SK-N-SH treated with all-trans-retinoic acid at 6 μM for 48 hours (cell line): ENCODE results near the gene ST8SIA2.

ENCODE experiments used
- ATAC-seq: fragments of 200-7000 bp; cut with Tn5 transposase; 3 replicates; pipeline ENCODE4 v1.9.1; 2020; ENCODE audit warnings: mild to moderate bottlenecking, moderate library complexity
- ARNTL ChIP-seq: fragments of 450-650 bp; formaldehyde crosslinking; IDR thresholded peaks from 2 replicates; pipeline ENCODE4 v1.5.0; 2020; ENCODE audit warnings: low read depth, mild to moderate bottlenecking, moderate library complexity, borderline replicate concordance
- BACH2 ChIP-seq: fragments of 250-450 bp; sonication (Bioruptor Pico); IDR thresholded peaks from 2 replicates; pipeline ENCODE4 v1.9.0; 2021; ENCODE audit warnings: mild to moderate bottlenecking, borderline replicate concordance
- CREB5 ChIP-seq: fragments of 250-450 bp; sonication (Bioruptor Pico); IDR thresholded peaks from 2 replicates; pipeline ENCODE4 v1.5.1; 2020; ENCODE audit warnings: low read depth, mild to moderate bottlenecking, moderate library complexity
- CSDC2 ChIP-seq: fragments of 250-450 bp; sonication (Bioruptor Pico); IDR thresholded peaks from 2 replicates; pipeline ENCODE4 v1.5.0; 2020; ENCODE audit warnings: mild to moderate bottlenecking, moderate library complexity
- CSRNP3 ChIP-seq: fragments of 250-450 bp; sonication (Bioruptor Pico); IDR thresholded peaks from 2 replicates; pipeline ENCODE4 v1.5.1; 2021; ENCODE audit warnings: mild to moderate bottlenecking, moderate library complexity
- GLIS3 ChIP-seq: fragments of 250-450 bp; sonication (Bioruptor Pico); IDR thresholded peaks from 2 replicates; pipeline ENCODE4 v1.5.0; 2020; ENCODE audit warnings: mild to moderate bottlenecking, moderate library complexity
- OSR1 ChIP-seq: fragments of 250-450 bp; sonication (Bioruptor Pico); IDR thresholded peaks from 2 replicates; pipeline ENCODE4 v1.8.0; 2022; ENCODE audit warnings: moderate library complexity, mild to moderate bottlenecking, inconsistent platforms
- PPARA ChIP-seq: fragments of 250-450 bp; sonication (Bioruptor Pico); IDR thresholded peaks from 2 replicates; pipeline ENCODE4 v1.5.0; 2020; ENCODE audit warnings: mild to moderate bottlenecking, borderline replicate concordance
- RARB ChIP-seq: fragments of 250-450 bp; sonication (Bioruptor Pico); IDR thresholded peaks from 2 replicates; pipeline ENCODE4 v1.8.0; 2021; ENCODE audit warnings: mild to moderate bottlenecking, moderate library complexity
- SNAI2 ChIP-seq: fragments of 250-450 bp; sonication (Bioruptor Pico); IDR thresholded peaks from 2 replicates; pipeline ENCODE4 v1.5.0; 2020; ENCODE audit warnings: mild to moderate bottlenecking, moderate library complexity
- TCF4 ChIP-seq: fragments of 250-450 bp; sonication (Bioruptor Pico); IDR thresholded peaks from 2 replicates; pipeline ENCODE4 v1.8.0; 2021; ENCODE audit warnings: mild to moderate bottlenecking, moderate library complexity, borderline replicate concordance
- TOX ChIP-seq: fragments of 250-450 bp; sonication (Bioruptor Pico); IDR thresholded peaks from 2 replicates; pipeline ENCODE4 v1.8.0; 2021; ENCODE audit warnings: mild to moderate bottlenecking, moderate library complexity, borderline replicate concordance
- ZFP30 ChIP-seq: fragments of 450-650 bp; formaldehyde crosslinking; IDR thresholded peaks from 2 replicates; pipeline ENCODE4 v1.5.0; 2022; ENCODE audit warnings: mild to moderate bottlenecking, moderate library complexity
- ZNF70 ChIP-seq: fragments of 450-650 bp; formaldehyde crosslinking; IDR thresholded peaks from 2 replicates; pipeline ENCODE4 v1.5.0; 2020; ENCODE audit warnings: mild to moderate bottlenecking, moderate library complexity
- TF ChIP-seq, protein P1 (sequence below): fragments of 250-450 bp; sonication (Bioruptor Pico); IDR thresholded peaks from 2 replicates; pipeline ENCODE4 v1.5.0; 2020; ENCODE audit warnings: mild to moderate bottlenecking, moderate library complexity
- TF ChIP-seq, protein P2 (sequence below): fragments of 250-450 bp; sonication (Bioruptor Pico); IDR thresholded peaks from 2 replicates; pipeline ENCODE4 v1.8.0; 2021; ENCODE audit warnings: low read depth, mild to moderate bottlenecking, moderate library complexity, borderline replicate concordance
- TF ChIP-seq, protein P3 (sequence below): fragments of 250-450 bp; sonication (Bioruptor Pico); IDR thresholded peaks from 2 replicates; pipeline ENCODE4 v1.8.0; 2020; ENCODE audit warnings: mild to moderate bottlenecking, moderate library complexity, borderline replicate concordance

The ST8SIA2 gene

GRCh38 chr15:92409006-92409405 is 15.3 kb downstream of the ST8SIA2 start:
- no peak for TF ChIP-seq CSDC2
- TF ChIP-seq ZNF70 (CRISPR knock-in tag), result peak; percentile 20; the same call in 1 of the 2 replicates
- ATAC-seq, result no peak

GRCh38 chr15:92409521-92409920 is 15.8 kb downstream of the ST8SIA2 start:
- no peak for ATAC-seq
- TF ChIP-seq, protein P1, sequence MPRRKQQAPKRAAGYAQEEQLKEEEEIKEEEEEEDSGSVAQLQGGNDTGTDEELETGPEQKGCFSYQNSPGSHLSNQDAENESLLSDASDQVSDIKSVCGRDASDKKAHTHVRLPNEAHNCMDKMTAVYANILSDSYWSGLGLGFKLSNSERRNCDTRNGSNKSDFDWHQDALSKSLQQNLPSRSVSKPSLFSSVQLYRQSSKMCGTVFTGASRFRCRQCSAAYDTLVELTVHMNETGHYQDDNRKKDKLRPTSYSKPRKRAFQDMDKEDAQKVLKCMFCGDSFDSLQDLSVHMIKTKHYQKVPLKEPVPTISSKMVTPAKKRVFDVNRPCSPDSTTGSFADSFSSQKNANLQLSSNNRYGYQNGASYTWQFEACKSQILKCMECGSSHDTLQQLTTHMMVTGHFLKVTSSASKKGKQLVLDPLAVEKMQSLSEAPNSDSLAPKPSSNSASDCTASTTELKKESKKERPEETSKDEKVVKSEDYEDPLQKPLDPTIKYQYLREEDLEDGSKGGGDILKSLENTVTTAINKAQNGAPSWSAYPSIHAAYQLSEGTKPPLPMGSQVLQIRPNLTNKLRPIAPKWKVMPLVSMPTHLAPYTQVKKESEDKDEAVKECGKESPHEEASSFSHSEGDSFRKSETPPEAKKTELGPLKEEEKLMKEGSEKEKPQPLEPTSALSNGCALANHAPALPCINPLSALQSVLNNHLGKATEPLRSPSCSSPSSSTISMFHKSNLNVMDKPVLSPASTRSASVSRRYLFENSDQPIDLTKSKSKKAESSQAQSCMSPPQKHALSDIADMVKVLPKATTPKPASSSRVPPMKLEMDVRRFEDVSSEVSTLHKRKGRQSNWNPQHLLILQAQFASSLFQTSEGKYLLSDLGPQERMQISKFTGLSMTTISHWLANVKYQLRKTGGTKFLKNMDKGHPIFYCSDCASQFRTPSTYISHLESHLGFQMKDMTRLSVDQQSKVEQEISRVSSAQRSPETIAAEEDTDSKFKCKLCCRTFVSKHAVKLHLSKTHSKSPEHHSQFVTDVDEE (CRISPR knock-in tag), result no peak
- TF ChIP-seq TCF4 (CRISPR knock-in tag) (no peak), RARB (no peak), ARNTL (CRISPR knock-in tag) (no peak), CSDC2 (no peak), BACH2 (CRISPR knock-in tag) (no peak), ZNF70 (CRISPR knock-in tag) (no peak), CSRNP3 (CRISPR knock-in tag) (no peak), CREB5 (CRISPR knock-in tag) (no peak)
- TF ChIP-seq, protein P2, sequence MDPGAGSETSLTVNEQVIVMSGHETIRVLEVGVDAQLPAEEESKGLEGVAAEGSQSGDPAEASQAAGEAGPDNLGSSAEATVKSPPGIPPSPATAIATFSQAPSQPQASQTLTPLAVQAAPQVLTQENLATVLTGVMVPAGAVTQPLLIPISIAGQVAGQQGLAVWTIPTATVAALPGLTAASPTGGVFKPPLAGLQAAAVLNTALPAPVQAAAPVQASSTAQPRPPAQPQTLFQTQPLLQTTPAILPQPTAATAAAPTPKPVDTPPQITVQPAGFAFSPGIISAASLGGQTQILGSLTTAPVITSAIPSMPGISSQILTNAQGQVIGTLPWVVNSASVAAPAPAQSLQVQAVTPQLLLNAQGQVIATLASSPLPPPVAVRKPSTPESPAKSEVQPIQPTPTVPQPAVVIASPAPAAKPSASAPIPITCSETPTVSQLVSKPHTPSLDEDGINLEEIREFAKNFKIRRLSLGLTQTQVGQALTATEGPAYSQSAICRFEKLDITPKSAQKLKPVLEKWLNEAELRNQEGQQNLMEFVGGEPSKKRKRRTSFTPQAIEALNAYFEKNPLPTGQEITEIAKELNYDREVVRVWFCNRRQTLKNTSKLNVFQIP (CRISPR knock-in tag), result no peak
- TF ChIP-seq, all 23 proteins: peak for 0

- TF ChIP-seq, protein P3, sequence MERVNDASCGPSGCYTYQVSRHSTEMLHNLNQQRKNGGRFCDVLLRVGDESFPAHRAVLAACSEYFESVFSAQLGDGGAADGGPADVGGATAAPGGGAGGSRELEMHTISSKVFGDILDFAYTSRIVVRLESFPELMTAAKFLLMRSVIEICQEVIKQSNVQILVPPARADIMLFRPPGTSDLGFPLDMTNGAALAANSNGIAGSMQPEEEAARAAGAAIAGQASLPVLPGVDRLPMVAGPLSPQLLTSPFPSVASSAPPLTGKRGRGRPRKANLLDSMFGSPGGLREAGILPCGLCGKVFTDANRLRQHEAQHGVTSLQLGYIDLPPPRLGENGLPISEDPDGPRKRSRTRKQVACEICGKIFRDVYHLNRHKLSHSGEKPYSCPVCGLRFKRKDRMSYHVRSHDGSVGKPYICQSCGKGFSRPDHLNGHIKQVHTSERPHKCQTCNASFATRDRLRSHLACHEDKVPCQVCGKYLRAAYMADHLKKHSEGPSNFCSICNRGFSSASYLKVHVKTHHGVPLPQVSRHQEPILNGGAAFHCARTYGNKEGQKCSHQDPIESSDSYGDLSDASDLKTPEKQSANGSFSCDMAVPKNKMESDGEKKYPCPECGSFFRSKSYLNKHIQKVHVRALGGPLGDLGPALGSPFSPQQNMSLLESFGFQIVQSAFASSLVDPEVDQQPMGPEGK (CRISPR knock-in tag), result no peak
- no peak for TF ChIP-seq OSR1 (CRISPR knock-in tag)
- TF ChIP-seq ZFP30 (CRISPR knock-in tag), result no peak
- TF ChIP-seq, protein P2 (CRISPR knock-in tag), result no peak
- TF ChIP-seq PPARA, result no peak
- no peak for ATAC-seq
Measured at GRCh38 chr15:92410537-92410936, 16.9 kb downstream of the ST8SIA2 start.

- ATAC-seq, result no peak
- TF ChIP-seq PPARA (no peak), TOX (CRISPR knock-in tag) (no peak), GLIS3 (CRISPR knock-in tag) (no peak), CREB5 (CRISPR knock-in tag) (no peak), RARB (no peak), SNAI2 (no peak), BACH2 (CRISPR knock-in tag) (no peak)
- TF ChIP-seq, protein P1 (CRISPR knock-in tag), result no peak
- TF ChIP-seq, protein P3 (CRISPR knock-in tag), result no peak
Measured at GRCh38 chr15:92411256-92411655, 17.6 kb downstream of the ST8SIA2 start.
